Measurements from ENCODE around the gene MRGPRX2. TPM values are rescaled to one million over a fixed set of nuclear protein-coding genes. Genes with fewer than 3 reads are reported as not detected.

Gene MRGPRX2
- total and polyA plus RNA-seq, 9 of the 15 experiments (the other 6 are each of a cell fraction or from before 2014, with no cell fraction given), result not detected

DNA sequence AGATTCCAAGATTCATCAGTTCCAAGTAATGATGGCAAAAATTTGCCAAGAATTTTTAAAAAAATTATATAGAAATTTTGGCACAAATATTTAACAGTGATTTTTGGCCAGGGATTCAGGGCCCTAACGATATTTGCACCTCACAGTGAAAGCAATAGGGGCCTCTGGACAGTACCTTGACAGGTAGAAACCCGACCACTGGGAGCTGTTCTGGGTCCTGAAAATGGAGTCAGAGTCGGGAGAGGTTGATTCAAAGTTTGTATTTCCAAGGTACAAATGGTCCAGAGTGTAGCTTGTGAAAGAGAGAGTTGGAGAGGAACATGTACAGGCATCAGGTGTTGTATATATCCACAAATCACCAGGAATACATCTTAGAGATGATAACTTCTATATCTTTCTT is 41.6 kb downstream of the MRGPRX2 start:
- no peak overlapping the region for H3K4me3 ChIP-seq
- no peak for FAIRE-seq
- TF ChIP-seq SLC30A9 (CRISPR knock-in tag; IDR thresholded peaks at IDR 0.05), result no peak
- TF ChIP-seq, protein P1, sequence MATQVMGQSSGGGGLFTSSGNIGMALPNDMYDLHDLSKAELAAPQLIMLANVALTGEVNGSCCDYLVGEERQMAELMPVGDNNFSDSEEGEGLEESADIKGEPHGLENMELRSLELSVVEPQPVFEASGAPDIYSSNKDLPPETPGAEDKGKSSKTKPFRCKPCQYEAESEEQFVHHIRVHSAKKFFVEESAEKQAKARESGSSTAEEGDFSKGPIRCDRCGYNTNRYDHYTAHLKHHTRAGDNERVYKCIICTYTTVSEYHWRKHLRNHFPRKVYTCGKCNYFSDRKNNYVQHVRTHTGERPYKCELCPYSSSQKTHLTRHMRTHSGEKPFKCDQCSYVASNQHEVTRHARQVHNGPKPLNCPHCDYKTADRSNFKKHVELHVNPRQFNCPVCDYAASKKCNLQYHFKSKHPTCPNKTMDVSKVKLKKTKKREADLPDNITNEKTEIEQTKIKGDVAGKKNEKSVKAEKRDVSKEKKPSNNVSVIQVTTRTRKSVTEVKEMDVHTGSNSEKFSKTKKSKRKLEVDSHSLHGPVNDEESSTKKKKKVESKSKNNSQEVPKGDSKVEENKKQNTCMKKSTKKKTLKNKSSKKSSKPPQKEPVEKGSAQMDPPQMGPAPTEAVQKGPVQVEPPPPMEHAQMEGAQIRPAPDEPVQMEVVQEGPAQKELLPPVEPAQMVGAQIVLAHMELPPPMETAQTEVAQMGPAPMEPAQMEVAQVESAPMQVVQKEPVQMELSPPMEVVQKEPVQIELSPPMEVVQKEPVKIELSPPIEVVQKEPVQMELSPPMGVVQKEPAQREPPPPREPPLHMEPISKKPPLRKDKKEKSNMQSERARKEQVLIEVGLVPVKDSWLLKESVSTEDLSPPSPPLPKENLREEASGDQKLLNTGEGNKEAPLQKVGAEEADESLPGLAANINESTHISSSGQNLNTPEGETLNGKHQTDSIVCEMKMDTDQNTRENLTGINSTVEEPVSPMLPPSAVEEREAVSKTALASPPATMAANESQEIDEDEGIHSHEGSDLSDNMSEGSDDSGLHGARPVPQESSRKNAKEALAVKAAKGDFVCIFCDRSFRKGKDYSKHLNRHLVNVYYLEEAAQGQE (IDR thresholded peaks at IDR 0.05; ENCODE audit: borderline replicate concordance), result peak; percentile 70
- TF ChIP-seq, protein P1 (CRISPR knock-in tag; IDR thresholded peaks at IDR 0.05; ENCODE audit: low read depth), result no peak
- 0 out of 2 replicates have a peak, but pooled peaks have one; percentile 51 for TF ChIP-seq EHMT2 (IDR thresholded peaks at IDR 0.05)
- H3K27ac ChIP-seq (ENCODE audit: extremely low read depth, low read depth, low read length), result no peak overlapping the region
- intact Hi-C loops (cut with micrococcal nuclease) (no loop called here), in situ Hi-C loops (cut with MboI) (no loop called here)
- no peaks in the 10 kb centered on the region for H4K20me1 ChIP-seq (replicated peaks; ENCODE audit: control insufficient read depth, insufficient read depth, low read length)
- no peak for ATAC-seq
- H3K9me1 ChIP-seq (ENCODE audit: control insufficient read depth, insufficient read depth, low read length), result no peaks in the 10 kb centered on the region
- ChIA-PET CTCF (ENCODE audit: low intra/inter-chr PET ratio) (no interaction called here), POLR2A (no interaction called here)
- no peaks in the 10 kb centered on the region for H3K27me3 ChIP-seq (ENCODE audit: control insufficient read depth in 2 of 2, insufficient read depth in 2 of 2, low read length in 2 of 2)
- H3K4me1 ChIP-seq (replicated peaks in 1 of 2; ENCODE audit: control insufficient read depth in 2 of 2, insufficient read depth in 2 of 2, low read length in 2 of 2), result no peaks in the 10 kb centered on the region
- H3K9me3 ChIP-seq (replicated peaks; ENCODE audit: control insufficient read depth, insufficient read depth, low read depth, low read length), result no peaks in the 10 kb centered on the region
- no peaks in the 10 kb centered on the region for H3K36me3 ChIP-seq (ENCODE audit: control insufficient read depth, insufficient read depth, low read length)
- H3K9ac ChIP-seq (ENCODE audit: insufficient read depth in 1 of 2, low read depth in 2 of 2, low read length in 2 of 2), result no peak overlapping the region
- H3K4me2 ChIP-seq (ENCODE audit: insufficient read depth, low read length), result no peak overlapping the region
- no peak overlapping the region for H2AFZ ChIP-seq (ENCODE audit: low read depth, low read length)
- DNase-seq (ENCODE audit: extremely low read depth in 1 of 4, low spot score in 3 of 4), result no peak
- H3K79me2 ChIP-seq (ENCODE audit: control insufficient read depth, insufficient read depth, low read length), result no peaks in the 10 kb centered on the region
- 2% methylated on average over 3 of the region's 3 CpGs for WGBS (ENCODE audit: insufficient coverage, low coverage, missing lambda C conversion rate)
- BruUV-seq (replicated peaks), result no TSS peak
